ENCODE results near the gene CAPSL. TPM values are rescaled to one million over a fixed set of nuclear protein-coding genes. Genes with fewer than 3 reads are reported as not detected.
"Not testable (repeated sequence)": the region's sequence is repeated elsewhere in the genome, so short reads cannot be mapped to it uniquely, and the experiment has no call there.

The CAPSL gene
- total RNA-seq, 1 donor from 2014 or later = not detected

GRCh38 chr5:35900972-35901695 is 37.3 kb downstream of the CAPSL start:
- no peaks in the 10 kb centered on the region for H3K9me3 Mint-ChIP-seq (ENCODE audit: unreplicated experiment)
- no peak overlapping the region for H3K4me3 Mint-ChIP-seq (ENCODE audit: unreplicated experiment)
- no peak overlapping the region for H3K27ac Mint-ChIP-seq (ENCODE audit: unreplicated experiment)
- DNase-seq = no peak
- no peaks in the 10 kb centered on the region for H3K36me3 Mint-ChIP-seq (ENCODE audit: unreplicated experiment)
- H3K27me3 Mint-ChIP-seq (ENCODE audit: unreplicated experiment) = no peaks in the 10 kb centered on the region
- no peak for TF ChIP-seq CTCF (IDR thresholded peaks at IDR 0.05; ENCODE audit: partially characterized antibody, unreplicated experiment)
- H3K4me1 Mint-ChIP-seq (ENCODE audit: low read depth, unreplicated experiment) = no peaks in the 10 kb centered on the region

- TF ChIP-seq CTCF (IDR thresholded peaks at IDR 0.05; ENCODE audit: partially characterized antibody, unreplicated experiment) = no peak
- no peak for DNase-seq
- H3K36me3 Mint-ChIP-seq (ENCODE audit: unreplicated experiment) = no peaks in the 10 kb centered on the region
- H3K4me3 Mint-ChIP-seq (ENCODE audit: unreplicated experiment) = no peak overlapping the region
- no peaks in the 10 kb centered on the region for H3K9me3 Mint-ChIP-seq (ENCODE audit: unreplicated experiment)
- no peaks in the 10 kb centered on the region for H3K27me3 Mint-ChIP-seq (ENCODE audit: unreplicated experiment)
- H3K4me1 Mint-ChIP-seq (ENCODE audit: low read depth, unreplicated experiment) = no peaks in the 10 kb centered on the region
- no peak overlapping the region for H3K27ac Mint-ChIP-seq (ENCODE audit: unreplicated experiment)
These were observed 38.6 kb downstream of the CAPSL start for GRCh38 chr5:35899800-35900199.

GRCh38 chr5:35898952-35899660 is 39.3 kb downstream of the CAPSL start:
- H3K27me3 Mint-ChIP-seq (ENCODE audit: unreplicated experiment) = no peaks in the 10 kb centered on the region
- no peak overlapping the region for H3K27ac Mint-ChIP-seq (ENCODE audit: unreplicated experiment)
- no peak for TF ChIP-seq CTCF (IDR thresholded peaks at IDR 0.05; ENCODE audit: partially characterized antibody, unreplicated experiment)
- no peak overlapping the region for H3K4me3 Mint-ChIP-seq (ENCODE audit: unreplicated experiment)
- no peak for DNase-seq
- no peaks in the 10 kb centered on the region for H3K9me3 Mint-ChIP-seq (ENCODE audit: unreplicated experiment)
- H3K4me1 Mint-ChIP-seq (ENCODE audit: low read depth, unreplicated experiment) = no peaks in the 10 kb centered on the region
- no peaks in the 10 kb centered on the region for H3K36me3 Mint-ChIP-seq (ENCODE audit: unreplicated experiment)

- Mint-ChIP-seq H3K9me3 (ENCODE audit: unreplicated experiment) (no peaks in the 10 kb centered on the region), H3K27me3 (ENCODE audit: unreplicated experiment) (peaks cover 2% of the 10 kb centered on the region), H3K27ac (ENCODE audit: unreplicated experiment) (no peak overlapping the region), H3K4me3 (ENCODE audit: unreplicated experiment) (no peak overlapping the region), H3K36me3 (ENCODE audit: unreplicated experiment) (no peaks in the 10 kb centered on the region), H3K4me1 (ENCODE audit: low read depth, unreplicated experiment) (no peaks in the 10 kb centered on the region)
- TF ChIP-seq CTCF (IDR thresholded peaks at IDR 0.05; ENCODE audit: partially characterized antibody, unreplicated experiment) = no peak
- no peak for DNase-seq
These were observed 44.3 kb downstream of the CAPSL start for GRCh38 chr5:35894131-35894530.

- H3K27me3 Mint-ChIP-seq (ENCODE audit: unreplicated experiment); H3K4me3 Mint-ChIP-seq (ENCODE audit: unreplicated experiment); H3K9me3 Mint-ChIP-seq (ENCODE audit: unreplicated experiment): not testable (repeated sequence)
These were observed 45.6 kb downstream of the CAPSL start for GRCh38 chr5:35892799-35893198.

More at GRCh38 chr5:35892799-35893198, 45.6 kb downstream of the CAPSL start:
- not testable (repeated sequence) for DNase-seq; H3K4me1 Mint-ChIP-seq (ENCODE audit: low read depth, unreplicated experiment); H3K27ac Mint-ChIP-seq (ENCODE audit: unreplicated experiment); H3K36me3 Mint-ChIP-seq (ENCODE audit: unreplicated experiment)
